NCI-H1105 (cell line): ENCODE results near the gene CELA3B.
A peak's percentile ranks its signal among the peaks of the same experiment; 100 is the strongest.
"Not testable (repeated sequence)": the region's sequence is repeated elsewhere in the genome, so short reads cannot be mapped to it uniquely, and the experiment has no call there.

Source experiments
- DNase-seq: peaks from one replicate; lab custom pipeline; 2025; lab: John Stamatoyannopoulos, UW

The CELA3B gene

DNA sequence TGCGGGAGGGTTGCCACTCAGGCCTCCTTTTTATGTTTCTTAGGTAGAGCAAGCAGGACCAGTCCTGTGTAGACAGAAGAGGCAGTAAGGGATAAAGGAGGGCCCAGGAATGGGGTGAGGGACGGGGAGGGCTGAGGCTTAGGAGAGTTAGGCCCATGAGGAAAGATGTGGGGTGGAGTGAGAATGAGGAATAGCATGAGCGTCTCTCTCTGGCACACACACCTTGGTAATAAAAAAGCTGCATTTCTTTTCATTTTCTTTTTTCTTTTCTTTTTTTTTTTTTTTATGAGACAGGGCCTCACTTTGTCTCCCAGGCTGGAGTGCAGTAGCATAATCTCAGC lies 32.1 kb upstream of the CELA3B start:
- DNase-seq = no peak

DNA sequence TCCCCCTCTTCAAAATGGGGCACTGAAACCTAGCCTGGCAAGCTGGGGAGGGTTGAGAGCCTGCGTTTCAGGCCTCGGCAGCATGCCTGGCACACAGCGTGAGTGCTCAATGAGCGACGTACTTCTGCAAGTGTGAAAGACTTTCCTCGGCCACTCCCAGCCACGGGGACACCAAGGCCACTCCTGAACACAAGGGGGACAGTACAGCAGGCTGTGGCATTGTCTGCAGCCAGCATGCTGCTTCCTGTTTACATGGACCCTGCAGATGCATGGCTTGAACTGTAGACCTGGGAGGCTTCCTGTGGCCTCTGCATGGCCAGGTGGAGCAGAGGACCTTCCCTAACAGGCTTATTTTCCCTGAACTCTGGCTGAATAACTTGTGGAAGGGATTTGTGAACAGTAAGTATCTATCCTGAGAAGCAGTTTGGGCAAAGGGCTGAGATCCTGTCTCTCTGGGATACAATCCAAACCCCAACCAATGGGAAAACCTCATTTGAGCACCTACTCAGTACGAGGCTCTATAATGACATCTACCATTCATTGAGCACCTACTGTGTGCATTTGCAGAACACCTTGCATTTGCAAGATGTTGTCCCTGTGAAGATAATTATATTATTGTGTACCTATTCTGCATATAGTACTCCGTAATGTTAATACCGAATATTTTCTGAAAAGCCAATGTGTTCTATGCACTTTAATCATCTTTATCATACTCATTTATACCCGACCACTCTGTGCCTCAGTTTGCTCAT lies 29.8 kb upstream of the CELA3B start:
- no peak for DNase-seq

DNA sequence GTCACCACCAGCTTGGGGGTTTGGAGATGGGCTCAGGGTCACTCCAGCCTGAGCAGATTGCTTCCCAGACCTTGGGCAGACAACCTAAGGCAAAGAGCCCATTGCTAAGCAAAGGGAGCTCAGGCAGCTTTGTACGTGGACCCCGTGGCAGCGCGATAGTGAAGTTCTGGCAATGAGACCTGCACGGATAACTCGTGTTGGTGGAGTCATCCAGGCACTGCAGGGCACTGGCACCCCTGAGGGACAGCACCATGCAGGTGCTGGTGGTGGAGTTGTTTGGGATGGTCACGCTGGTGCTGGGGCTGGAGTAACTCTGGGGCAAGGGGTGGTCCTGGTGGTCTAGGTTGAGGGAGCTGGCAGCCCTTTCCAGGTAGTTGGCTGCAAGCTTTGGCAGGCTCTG lies 26.1 kb upstream of the CELA3B start:
- DNase-seq = no peak

DNA sequence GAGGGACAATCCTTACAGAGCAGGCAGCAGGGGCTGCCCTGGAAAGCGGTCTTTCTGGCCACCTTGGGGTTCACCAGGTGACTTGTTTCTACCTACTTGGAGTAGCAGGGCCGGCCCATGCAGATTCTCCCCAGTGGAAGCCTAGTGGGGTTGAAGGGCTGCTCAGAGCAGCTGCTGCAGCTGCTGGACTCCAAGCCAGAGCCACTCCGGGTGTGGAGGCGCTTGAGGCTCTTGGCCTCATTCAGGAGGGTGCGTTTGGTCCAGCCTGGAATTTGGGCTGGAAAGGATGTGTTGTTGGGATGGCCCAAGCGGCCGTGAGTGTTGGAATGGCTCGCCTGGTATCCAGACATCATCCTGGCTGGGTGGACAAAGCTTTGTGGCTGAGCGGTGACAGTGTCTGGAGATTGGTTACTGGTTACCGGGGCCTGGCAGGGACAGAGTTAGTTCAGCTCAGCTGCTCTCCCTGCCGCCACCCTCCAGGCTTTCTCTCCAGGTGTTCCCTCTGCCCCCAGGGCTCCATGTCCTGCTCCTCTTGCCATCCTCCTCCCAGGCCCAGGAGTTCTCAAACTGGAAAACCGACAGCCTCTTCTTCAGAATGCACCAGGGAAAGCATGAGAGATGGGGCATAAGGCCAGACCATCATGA lies 25.5 kb upstream of the CELA3B start:
- no peak for DNase-seq

DNA sequence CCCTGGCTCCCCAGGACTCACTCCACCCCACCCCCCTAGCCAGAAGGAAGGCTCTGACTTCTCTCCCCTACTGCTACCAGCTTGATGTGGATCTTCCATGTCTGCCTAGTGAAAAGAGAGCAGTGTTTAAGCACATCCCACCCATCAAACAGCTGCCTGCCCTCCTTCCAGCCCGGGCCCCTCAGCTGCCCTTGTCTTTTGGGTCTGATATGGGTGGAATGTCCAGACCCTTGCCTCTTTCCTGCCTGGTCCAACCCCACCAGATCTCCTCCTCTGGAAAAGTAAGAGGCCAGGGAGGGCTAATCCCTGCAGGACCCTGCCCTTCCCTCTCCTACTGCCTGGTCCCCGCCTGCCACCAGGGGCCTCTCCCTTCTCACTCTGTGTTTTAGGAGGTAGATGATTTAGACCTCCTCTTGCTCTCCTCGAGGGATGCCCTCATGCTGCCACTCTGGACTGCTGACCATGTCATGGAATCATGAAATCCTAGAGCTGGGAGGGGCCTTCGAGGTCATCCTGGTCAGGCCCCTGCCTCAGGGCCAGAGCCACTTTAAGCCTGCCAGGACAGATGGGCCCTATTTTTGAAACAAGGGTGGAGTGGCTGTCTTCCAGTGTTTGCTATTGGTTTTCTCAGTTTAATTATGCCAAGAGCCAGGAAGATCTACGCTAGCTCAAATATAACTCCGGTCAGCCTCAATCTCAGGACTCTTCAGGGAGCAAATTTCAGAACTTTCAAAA lies 23.9 kb upstream of the CELA3B start:
- no peak for DNase-seq

DNA sequence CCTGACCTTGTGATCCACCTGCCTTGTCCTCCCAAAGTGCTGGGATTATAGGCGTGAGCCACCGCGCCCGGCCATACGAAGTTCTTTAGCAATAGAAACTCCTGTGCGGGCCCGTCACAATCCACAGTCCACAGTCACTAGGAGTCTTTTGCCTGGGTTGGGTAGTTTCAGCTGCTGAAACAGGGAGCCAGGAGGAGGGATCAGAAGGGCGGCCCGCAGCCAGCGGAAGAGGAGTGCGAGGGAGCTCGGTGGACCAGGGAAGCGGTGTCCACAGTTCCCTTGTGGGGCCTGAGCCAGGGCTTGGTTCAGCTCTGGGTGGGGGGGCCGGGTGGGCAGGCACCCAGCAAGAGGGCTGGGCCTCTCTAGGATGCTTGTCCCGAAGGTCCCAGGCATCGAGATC lies 21.8 kb upstream of the CELA3B start:
- no peak for DNase-seq

DNA sequence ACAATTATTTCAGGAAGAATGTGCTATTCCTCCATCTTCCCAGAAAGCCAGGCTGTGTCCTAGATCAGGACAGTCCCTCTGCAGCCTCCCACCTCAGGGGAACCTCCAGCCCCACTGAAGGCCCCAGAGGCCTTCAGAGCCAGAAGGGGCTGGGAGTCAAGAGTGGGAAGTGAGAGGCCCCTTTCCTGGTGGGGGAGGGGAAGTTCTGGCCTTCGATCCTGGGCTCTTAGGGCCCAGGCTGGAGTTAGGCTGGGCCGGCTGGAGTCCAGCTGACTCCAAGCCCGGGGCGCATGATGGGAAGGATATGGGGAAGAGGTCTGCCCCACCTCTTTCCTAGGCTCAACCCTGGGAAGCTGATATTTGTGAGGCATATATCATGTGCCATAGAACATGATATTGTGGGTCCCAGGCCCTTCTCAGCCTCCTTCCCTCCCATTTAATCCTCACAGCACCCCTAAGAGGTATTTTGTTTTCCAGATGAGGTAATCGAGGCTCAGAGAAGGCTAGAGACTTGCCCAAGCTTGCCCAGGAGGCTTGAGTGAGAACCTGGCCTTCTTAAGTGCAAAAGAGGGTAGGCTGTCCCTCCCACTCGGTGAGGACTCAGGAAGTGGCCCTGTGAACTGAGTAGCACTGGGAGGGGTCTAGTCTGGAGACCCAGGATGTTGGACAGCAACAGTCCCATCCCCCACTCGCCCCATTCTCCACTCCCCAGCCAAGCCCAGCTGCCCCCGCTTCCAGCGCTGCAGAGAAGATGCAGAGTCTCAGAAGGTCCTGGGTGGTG lies 21.1 kb upstream of the CELA3B start:
- DNase-seq = no peak

DNA sequence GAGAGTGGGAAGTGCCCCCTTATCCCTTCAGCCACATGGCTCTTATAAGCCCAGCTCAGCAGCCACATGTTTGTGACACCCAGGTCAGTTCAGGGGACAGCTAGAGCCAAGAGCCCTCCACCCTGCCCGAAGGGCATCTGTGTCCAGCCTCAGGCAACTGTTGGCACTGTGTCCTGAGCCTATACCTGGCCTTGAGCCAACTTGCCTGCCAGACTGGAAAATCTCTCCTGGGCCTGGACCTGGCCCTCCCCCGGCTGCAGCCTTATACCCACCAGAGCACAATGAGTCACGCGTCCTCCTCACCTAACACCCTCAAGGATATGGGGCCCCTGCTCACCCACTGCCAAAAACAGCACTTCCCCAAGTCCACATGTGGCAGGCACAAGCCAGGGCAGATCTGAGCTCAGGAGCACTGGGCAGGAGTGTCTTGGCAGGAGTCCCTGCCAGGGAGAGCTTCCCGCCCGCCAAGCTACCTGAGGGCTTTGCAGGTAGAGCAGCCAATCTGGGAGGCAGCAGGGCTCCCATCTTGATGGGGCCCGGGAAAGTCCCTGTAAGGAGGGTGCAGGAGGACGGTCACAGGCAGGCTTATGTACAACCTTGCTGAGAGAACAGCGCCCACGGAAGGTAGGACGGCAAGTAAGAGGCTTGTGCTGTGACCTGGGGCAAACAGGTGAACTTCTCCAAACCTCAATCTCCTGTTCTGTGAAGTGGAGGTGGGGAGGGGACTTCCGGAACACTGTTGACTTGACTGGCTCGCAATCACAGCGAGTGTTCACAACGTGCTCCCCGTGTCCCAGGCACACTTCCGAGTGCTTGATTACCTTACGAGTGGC lies 19.9 kb upstream of the CELA3B start:
- DNase-seq = peak; percentile 71

DNA sequence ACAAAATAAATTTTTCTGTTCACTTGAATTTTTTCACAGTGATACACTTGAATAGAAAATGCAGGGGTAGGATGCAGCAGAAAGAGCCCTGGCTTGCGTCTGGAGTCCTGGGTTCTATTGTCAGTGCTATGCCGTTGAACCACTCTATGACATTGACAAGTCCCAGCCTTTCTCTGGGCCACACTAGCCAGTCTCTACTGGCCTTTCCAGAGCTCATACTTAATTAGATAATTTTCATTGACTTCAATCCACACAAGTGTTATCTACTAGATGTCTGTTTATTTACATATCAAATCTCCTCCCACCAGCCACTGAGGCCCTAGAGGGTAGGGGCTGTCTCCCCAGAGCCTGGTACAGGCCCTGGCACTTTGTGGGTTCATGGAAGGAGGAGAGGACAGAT lies 15.5 kb upstream of the CELA3B start:
- DNase-seq = no peak

DNA sequence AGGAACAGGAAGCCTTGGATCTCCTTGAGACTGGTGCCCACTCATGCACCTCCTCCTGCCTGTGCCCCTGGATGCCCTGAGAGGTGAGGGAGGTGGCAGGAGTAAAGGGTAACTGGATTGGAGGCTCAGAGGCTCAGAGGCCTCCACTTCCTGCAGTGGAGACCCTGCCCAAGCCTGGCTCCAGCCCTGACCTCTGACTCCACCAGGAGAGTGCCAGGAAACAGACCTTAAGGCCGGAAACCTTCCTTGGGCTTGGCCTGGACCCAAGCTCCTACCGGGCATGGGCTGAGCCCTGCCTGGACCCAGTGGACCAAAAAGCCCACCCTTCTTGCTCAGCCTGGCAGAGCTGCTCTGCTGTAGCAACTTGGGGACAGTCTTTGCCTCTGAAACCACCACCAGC lies 15.0 kb upstream of the CELA3B start:
- no peak for DNase-seq

DNA sequence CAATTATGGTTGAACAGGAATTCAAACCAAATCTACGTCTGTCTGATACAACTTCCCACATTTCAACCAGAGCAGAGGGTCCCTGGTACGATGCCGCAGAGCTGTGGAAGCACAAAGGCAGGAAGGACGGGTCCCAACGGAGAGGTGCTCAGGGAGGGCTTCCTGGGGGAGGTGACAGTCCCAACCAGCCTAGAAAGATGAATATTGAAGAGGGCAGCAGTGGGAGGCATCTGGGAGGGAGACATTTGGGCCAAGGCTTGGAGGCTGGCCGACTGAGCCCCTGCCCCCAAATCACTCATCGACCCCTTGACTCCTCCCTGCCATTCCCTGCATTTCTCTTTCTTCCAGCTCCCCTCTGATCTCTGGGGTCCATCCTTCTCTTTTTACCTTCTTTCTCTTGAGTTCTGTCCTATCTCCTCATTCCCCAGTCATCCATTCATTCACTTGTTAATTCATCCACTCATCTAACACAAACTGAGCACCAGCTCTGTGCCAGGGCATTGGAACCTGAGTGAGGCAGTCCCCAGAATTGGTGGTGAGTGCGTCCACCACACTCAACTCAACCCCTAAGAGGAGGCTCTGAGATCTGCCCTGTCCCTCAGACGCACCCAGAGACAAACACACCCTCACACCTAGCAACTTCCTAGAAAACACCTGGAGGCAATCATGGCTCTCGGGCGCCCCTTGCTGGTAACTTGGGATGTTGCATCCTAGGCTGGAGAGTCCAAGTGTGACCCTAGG lies 13.2 kb upstream of the CELA3B start:
- peak; percentile 66 for DNase-seq

DNA sequence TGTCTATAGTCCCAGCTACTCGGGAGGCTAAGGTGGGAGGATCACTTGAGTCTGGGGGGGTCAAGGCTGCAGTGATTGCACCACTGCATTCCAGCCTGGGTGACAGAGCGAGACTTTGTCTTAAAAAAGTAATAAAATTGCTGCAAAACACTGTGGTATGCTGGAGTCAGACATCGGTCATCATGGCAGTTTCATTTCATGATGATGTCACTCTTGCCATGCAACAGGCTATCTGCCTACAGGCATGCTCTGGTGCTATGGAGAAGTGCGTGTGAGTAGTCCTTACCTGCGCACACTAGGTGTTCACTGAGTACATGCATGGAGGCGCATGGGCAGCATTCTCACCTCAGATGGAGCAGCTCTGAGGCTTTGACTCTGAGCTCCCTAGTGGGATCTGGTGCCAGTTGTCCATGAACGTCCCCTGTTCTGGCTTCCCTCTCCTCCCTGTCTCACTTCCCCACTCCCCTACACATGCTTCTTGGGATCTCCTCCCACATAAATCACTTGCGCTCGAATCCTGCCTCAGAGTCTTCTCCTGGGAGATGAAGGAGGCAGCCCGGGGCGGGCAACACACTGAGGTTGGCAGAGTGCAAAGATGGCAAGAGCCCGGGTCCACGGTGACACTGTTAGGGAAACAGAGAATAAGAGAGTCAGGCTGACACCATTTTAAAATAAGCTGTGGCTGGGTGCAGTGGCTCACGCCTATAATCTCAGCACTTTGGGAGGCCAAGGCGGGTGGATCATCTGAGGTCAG lies 10.4 kb upstream of the CELA3B start:
- no peak for DNase-seq

DNA sequence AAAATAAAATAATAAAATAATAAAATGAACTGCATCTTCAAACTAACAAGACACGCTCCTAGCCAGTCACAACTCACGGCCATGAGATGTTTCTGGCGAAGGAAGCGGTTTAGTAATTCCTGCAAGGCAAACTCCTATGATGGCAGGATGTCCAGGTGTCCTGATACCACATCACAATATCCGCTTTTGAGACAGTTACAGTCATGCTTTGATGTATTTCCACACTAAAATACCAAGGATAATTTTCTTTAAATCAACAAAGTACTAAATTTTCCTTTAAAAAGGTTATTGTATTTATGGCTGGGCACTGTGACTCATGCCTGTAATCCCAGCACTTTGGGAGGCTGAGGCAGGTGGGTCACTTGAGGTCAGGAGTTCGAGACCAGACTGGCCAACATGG lies 9.6 kb upstream of the CELA3B start:
- DNase-seq = not testable (repeated sequence)

DNA sequence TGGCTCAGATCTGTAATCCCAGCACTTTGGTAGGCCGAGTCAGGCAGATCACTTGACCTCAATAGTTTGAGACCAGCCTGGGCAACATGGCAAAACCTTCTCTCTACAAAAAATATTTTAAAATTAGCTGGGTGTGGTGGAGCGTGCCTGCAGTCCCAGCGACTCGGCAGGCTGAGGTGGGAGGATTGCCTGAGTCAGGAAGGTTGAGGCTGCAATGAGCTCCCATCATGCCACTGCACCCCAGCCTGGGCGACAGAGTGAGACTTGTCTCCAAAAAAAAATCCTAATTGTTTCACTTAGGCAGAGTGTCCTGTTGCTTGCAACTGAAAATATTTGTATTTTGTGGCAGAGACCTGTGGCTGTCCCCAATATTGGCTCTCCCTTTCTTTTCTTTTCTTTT lies 7.8 kb upstream of the CELA3B start:
- not testable (repeated sequence) for DNase-seq

DNA sequence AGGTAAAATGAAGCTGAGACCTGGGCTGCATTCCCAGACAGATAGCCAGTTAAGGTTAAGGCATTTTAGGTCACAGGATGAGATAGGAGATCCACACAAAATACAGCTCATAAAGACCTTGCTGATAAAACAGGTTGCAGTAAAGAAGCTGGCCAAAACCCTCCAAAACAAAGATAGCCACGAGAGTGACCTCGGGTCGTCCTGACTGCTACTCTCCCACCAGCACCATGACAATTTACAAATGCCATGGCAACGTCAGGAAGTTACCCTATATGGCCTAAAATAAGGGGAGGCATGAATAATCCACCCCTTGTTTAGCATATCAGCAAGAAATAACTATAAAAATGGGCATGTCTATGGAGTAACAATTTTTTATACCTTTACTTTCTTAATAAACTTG lies 6.3 kb upstream of the CELA3B start:
- not testable (repeated sequence) for DNase-seq

DNA sequence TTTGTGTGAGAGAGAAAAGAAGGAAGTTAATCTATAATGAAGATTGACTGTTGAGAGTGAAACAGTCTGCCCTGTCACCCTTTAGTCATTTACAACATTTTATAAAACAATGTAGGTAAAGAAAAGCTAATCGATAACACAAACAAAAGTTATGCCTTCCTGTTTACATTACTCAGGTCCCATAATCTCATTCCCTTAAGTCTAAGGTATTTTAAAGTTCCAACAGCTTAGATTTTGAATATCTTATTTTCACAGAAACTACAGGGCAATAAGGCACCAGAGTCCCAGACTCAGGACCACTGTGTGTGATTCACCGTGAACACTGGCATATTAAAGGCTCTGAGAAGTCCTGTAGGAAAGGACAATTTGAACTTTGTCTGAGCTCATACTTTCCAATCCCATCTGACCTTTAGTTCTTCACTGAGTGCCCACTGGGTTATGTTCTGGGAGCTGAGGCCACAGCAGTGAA lies 3.8 kb upstream of the CELA3B start:
- not testable (repeated sequence) for DNase-seq

DNA sequence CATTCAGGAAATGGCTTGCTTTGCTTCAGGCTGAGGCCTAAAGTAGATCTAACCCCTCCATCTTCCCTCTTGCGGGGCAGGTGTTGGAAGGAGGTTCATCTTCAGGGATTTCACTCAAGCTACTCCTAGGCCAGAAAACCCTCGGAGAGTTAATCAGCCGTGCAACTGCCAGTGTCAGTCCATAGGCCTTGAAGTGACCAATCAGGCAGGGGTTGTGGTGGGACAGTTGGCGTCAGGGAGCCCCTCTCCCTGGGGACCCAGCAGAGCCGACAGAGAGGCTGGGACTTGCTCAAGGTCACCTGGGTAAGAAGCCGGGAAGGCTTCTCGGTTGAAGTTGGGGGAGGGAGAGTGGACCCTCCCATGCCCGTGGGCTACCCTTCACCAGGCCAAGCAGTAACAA lies 2.9 kb upstream of the CELA3B start:
- not testable (repeated sequence) for DNase-seq

DNA sequence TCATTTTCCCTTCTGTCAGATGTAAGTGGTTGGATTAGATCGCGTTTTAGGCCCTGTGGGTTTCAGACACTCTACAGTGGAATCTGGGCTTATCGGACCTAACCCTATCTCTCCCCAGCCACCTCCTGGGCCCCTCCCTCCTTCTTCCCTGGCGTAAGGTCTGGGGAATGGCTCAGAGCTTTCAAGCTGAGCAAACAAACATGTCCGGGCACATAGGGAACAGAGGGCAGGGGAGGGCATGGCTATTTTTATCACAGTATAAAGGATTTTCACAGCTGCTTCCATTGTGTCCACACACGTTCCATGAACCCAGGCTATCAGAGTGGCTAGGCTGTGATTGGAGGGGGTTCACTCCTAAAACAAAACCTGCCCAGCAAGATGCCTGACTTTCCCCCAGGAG lies 2.1 kb upstream of the CELA3B start:
- DNase-seq = not testable (repeated sequence)

DNA sequence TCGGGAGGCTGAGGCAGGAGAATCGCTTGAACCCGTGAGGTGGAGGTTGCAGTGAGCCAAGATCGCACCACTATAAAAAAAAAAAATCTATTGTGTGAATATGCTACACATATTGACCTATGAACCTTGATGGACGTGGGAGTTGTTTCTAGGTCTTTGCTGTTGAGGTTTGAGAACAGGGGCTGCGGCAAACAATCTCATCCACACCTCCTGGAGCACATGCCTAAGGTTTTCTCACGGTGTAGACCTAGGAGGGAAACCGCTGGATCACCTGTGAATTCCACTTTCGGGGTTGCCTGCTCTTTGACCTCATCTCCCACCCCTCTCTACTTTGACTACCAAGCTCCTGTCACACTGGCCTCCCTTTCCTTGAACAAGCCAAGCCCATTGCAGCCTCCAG lies 1.5 kb upstream of the CELA3B start:
- not testable (repeated sequence) for DNase-seq

DNA sequence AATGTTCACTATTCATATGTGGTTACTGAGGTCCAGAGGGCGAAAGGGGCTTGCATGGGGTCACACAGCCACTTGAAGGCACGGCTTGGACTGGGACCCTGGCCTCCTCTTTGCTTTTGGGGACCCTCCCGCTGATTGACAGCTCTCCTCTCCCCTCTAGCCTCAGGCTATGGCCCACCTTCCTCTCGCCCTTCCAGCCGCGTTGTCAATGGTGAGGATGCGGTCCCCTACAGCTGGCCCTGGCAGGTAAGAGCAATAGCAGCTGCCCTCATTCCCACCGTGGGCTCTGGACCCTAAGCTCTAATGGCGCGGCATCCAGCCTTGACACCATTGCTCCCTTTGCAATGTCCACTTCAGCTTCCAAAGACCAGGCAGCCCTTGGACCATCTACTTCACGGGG lies 1.4 kb downstream of the CELA3B start:
- DNase-seq = not testable (repeated sequence)
